Hair follicular keratinocyte (primary cell): ENCODE results near the gene RASIP1. TPM values are rescaled to one million over a fixed set of nuclear protein-coding genes. Genes with fewer than 3 reads are reported as not detected.

Experiments
- total RNA-seq: library from RNA; depleted of rRNA; stranded (reverse); fragments of >200 nt; gene quantifications from 2 replicates; pipeline ENCODE4 v1.2.3, GENCODE V29; 2015

Gene RASIP1, protein sequence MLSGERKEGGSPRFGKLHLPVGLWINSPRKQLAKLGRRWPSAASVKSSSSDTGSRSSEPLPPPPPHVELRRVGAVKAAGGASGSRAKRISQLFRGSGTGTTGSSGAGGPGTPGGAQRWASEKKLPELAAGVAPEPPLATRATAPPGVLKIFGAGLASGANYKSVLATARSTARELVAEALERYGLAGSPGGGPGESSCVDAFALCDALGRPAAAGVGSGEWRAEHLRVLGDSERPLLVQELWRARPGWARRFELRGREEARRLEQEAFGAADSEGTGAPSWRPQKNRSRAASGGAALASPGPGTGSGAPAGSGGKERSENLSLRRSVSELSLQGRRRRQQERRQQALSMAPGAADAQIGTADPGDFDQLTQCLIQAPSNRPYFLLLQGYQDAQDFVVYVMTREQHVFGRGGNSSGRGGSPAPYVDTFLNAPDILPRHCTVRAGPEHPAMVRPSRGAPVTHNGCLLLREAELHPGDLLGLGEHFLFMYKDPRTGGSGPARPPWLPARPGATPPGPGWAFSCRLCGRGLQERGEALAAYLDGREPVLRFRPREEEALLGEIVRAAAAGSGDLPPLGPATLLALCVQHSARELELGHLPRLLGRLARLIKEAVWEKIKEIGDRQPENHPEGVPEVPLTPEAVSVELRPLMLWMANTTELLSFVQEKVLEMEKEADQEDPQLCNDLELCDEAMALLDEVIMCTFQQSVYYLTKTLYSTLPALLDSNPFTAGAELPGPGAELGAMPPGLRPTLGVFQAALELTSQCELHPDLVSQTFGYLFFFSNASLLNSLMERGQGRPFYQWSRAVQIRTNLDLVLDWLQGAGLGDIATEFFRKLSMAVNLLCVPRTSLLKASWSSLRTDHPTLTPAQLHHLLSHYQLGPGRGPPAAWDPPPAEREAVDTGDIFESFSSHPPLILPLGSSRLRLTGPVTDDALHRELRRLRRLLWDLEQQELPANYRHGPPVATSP
- total RNA-seq = 17.6 and 25.1 TPM in 2 replicates

DNA sequence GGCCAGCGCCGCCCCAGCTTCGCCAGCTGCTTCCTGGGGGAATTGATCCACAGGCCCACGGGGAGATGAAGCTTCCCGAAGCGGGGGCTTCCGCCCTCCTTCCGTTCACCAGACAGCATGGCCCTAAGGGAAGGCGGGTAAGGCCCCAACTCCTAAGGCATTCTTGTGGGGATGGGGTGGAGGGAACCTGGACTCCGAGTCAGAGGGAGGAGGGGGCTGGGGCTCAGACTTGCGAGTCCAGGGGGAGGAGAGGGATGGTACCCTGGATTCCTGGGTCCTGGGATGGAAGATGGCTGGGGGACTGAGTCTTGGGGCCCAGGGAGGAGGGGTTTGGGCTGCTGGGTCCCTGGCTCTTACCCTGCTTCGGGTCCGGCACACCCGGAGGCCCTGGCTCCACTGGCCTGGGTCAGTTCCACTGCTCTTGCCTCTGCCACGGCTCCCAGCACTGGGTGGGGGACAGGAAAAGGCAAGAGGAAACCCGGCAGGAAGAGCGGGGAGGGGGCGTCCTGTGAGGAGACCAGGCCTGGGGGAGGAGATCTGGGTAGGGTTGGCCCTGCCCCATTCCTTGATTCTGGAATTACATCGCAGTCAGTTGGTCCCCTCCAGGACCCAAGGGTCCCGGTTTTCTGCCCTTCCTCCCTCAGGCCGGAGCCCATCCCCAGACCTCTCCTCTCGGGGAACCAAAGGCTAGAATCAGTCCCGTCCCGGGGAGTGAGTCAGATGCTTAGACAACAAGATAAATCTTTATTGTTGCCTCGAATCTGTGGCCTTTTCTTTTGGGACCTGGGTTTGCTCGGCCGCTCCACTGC lies at the start of gene RASIP1:
TSS of gene RASIP1 (minus strand) at position 447 of the 809 bp plus-strand sequence. CDS start at position 119, 328 bp downstream.

DNA sequence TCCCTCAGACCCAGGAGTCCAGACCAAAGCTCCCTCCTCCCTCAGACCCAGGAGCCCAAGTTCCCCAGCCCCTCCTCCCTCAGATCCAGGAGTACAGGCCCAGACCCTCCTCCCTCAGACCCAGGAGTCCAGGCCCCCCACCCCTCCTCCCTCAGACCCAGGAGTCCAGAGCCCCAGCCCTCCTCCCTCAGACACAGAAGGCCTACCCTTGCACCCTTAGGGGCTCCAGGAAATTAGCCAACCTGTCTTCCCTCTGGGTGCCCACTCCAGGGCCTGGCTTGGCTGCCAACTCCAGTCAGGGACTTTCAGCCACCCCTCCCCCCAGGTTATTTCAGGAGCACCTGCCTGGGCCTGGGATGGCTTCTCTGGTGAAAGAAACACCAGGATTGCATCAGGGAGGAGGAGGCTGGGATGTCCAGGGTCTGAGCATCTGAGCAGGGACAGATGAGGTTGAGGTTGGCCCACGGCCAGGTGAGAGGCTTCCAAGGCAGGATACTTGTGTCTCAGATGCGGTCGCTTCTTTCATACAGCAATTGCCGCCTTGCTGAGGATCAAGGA lies 14.8 kb upstream of the RASIP1 start, which contains the start of gene FGF21:
TSS of gene FGF21 (plus strand) at position 441 of the 558 bp plus-strand sequence. CDS start 713 bp downstream, outside the sequence.

DNA sequence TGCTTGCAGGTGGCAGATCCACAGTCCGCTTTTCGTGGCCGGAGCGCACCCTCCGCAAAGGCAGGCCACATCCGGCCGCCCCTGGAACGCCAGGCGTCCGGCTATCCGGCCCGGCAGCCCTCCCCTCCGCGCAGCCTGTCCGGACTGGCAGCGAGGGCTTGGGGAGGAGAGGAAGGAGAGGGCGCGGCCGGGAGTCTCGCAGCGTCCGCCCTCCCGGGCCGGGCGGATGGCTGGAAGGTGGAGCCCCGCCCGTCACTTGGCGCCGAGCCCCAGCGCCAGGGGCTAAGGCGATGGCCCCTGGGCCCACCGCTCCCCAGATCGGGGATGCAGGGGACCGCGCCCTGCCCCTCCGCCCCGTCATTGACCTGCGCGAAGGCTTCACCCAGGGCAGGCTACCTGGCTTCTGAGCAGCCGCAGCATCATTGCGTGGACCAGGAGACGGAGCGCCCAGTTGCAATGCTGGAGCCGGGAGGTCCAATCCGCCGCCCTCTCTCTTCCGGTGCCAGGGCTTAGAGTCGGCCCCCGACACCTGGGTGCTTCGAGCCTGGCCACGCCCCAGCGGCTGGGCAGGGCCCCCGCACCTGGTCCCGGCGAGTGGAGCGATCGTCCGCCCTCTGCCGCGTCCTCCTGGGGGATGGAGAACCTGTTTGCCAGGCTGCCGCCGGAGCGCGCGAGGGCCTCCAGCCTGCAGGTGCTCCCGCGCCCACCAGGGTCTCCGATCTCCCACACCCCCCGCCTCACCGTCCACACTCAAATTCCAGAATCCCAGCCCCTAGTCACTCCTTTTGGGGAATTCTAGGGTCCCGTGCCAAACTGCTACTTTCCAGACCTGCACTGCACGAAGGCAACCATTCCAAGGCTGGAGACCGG lies 12.3 kb upstream of the RASIP1 start, which contains the start of gene FUT1:
TSS of gene FUT1 (minus strand) at position 146 of the 870 bp plus-strand sequence. CDS start 1,360 bp downstream, outside the sequence.

DNA sequence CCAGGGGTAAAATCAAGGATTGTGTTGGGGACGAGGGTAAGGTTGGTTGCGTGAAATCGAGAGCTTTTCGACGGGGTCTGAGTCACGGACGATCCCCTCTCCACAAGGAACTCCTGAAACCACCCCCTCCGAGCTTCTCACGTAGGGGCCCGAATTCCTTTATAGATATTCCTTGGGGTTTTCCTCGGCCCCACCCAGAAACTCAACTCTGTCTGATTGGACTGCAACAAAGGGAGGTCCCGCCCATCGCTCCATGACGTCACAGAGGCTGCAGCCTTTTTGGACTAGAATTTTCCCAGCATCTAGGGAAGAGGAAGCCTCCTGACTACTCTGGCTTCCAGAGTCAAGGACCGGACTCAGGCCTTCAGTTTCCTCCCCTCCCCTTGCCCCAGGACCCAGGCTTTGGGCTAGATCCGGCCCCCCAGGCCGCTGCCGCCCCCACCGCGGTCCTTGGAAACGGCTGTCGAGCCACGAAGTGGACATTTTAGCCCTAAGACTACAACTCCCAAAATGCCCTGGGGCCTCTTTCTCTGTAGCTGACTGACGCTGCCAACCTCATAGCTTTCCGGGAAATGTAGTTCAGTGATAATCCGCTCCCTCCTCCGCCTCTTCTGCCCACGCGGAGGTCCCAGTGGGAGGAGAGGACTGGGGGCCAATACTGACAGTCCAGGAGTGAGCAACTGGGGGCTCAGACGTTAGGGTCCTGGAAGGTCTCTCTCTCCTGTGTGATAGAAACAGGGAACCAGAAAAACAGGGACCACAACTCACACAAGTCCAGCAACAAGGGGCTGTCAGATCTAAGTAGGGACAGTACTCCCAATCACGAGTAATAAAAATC lies 6.5 kb upstream of the RASIP1 start, which contains the start of gene IZUMO1:
TSS of gene IZUMO1 (minus strand) at position 172 of the 838 bp plus-strand sequence. CDS start 1,050 bp downstream, outside the sequence.

DNA sequence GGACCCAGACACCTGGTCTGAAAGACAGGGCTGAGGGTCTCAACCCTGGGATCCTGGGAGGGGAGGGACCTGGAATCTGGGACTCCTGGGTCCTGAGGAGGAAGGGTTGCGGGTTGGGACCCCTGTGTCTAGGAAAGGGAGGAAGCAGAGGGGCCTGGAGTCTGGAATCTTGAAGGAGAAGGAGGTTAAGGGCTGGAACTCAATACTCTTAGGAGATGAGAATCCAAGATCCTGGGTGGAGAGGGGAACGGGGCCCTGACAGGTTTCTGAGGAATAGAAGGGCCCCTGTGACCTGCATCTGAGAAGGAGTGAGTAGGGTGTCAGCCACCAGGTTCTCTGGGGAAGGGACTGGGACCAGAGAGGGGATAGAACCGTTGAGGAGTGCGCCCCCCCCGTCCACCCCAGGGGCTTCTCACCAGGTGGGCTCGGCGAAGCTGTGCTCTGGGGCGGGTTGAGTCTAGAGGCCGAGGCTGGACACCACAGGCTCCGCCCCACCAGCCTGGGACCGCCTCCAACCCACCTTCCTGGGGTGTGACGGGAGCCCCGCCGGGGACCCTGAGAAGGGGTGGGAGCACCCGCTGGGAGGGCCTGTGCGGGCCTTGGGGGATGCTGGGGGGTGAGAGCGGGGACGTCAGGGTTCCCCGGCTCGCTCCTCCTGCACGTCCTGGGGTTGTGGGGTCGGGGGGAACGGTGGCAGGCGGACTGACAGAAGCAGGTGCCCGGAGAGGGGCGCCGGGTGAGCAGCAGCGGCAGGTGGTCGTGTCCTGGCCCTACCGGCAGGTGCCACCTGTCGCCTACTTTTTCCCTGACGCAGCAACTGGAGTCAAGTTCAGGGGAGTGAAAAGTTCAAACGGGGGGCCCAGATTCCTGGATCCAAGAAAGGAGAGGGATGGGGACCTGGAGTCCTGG lies 20.9 kb downstream of the RASIP1 start, which contains the start of gene MAMSTR:
TSS of gene MAMSTR (minus strand) at position 463 of the 909 bp plus-strand sequence. CDS start 694 bp downstream, outside the sequence.

DNA sequence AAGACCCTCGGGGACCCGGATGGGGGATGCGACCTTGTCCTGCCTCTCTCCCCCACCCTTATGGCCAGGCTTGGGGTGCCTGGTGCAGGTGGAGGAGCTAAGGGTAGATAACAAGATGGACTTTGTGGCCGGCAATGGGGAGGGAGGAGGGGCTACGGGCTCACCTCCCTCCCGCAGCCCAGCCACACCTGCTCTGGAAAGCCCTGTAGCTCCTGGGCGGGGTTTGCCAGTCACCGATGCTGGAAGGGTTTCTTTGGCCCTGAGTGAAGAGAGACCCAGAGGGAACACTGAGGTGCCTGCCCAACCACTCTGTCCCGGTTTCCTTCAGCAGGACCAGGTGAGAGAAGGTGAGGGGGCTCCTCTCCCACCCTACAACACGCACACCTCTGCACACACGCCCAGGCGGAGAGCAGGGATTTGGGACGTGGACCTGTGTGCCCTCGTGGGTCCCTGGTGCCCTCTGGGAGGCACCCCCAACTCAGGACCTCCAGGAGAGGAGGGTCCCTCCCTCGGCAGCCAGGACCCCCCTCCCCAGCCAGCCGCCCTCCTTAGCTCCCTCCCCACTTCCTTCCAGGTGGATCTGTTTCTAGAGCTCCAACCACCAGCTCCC lies 44.6 kb downstream of the RASIP1 start, which contains the start of gene FUT2:
TSS of gene FUT2 (plus strand) at position 229 of the 610 bp plus-strand sequence. CDS start 6,986 bp downstream, outside the sequence.

DNA sequence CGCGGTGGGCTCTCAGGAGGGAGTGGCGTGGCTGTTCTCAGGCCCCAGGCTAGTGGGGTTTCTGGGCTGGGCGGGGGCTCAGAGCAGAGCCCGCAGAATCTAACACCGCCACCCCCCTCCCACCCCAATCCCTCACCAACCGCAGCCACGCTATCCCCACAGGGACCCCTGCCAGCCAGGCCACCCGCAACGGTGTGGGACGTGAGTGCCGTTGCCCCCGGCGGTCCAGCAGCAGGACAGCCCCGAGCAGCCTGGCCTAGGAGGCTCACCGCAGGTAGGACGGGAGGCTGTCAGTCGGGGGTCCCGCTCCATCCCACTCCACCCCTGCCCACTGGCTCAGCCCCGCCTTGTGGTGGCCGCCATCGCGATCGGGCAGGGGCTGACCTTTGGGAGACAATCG lies 67.4 kb downstream of the RASIP1 start, which contains the start of gene NTN5:
TSS of gene NTN5 (minus strand) at position 24 of the 400 bp plus-strand sequence. CDS start 2,031 bp downstream, outside the sequence.

Other genes starting within 250 kb of the RASIP1 start
- 2.8 and 3.7 TPM in 2 replicates for gene LMTK3, start 228.8 kb downstream of the RASIP1 start, total RNA-seq
- 1.5 and 1.6 TPM in 2 replicates for gene SULT2B1, start 188.4 kb downstream of the RASIP1 start, total RNA-seq
- gene SPACA4, start 133.9 kb downstream of the RASIP1 start, total RNA-seq = not detected in 2 replicates
- 0.08 and 0.23 TPM in 2 replicates for gene FAM83E, start 125.5 kb downstream of the RASIP1 start, total RNA-seq
- 2,779 and 2,974 TPM in 2 replicates for gene RPL18, start 121.4 kb downstream of the RASIP1 start, total RNA-seq
- gene SPHK2, start 121.1 kb downstream of the RASIP1 start, total RNA-seq = 8.7 and 10.3 TPM in 2 replicates
- 3.0 and 10.3 TPM in 2 replicates for gene DBP, start 103.2 kb downstream of the RASIP1 start, total RNA-seq
- 1.2 and 1.6 TPM in 2 replicates for gene CA11, start 94.4 kb downstream of the RASIP1 start, total RNA-seq
- not detected in 2 replicates for gene NTN5, start 67.6 kb downstream of the RASIP1 start, total RNA-seq
- 1.4 and 4.8 TPM in 2 replicates for gene FUT2, start 44.6 kb downstream of the RASIP1 start, total RNA-seq
- 0.39 and 0.72 TPM in 2 replicates for gene MAMSTR, start 20.9 kb downstream of the RASIP1 start, total RNA-seq
- 0.04 and 0.23 TPM in 2 replicates for gene IZUMO1, start 6.3 kb upstream of the RASIP1 start, total RNA-seq
- 7.3 and 11.6 TPM in 2 replicates for gene FUT1, start 12.0 kb upstream of the RASIP1 start, total RNA-seq
- not detected in 2 replicates for gene FGF21, start 14.9 kb upstream of the RASIP1 start, total RNA-seq
- gene BCAT2, start 70.4 kb upstream of the RASIP1 start, total RNA-seq = 63.9 and 77.8 TPM in 2 replicates
- gene HSD17B14, start 95.9 kb upstream of the RASIP1 start, total RNA-seq = 0.23 and 1.2 TPM in 2 replicates
- 7.4 and 11.0 TPM in 2 replicates for gene PLEKHA4, start 128.0 kb upstream of the RASIP1 start, total RNA-seq
- 22.4 and 61.8 TPM in 2 replicates for gene PPP1R15A, start 131.8 kb upstream of the RASIP1 start, total RNA-seq
- gene TULP2, start 158.1 kb upstream of the RASIP1 start, total RNA-seq = not detected in 2 replicates
- gene NUCB1, start 159.7 kb upstream of the RASIP1 start, total RNA-seq = 214 and 343 TPM in 2 replicates
- gene DHDH, start 193.1 kb upstream of the RASIP1 start, total RNA-seq = 0.11 and 1.2 TPM in 2 replicates
- gene BAX, start 214.3 kb upstream of the RASIP1 start, total RNA-seq = 92.1 and 106 TPM in 2 replicates
- gene FTL, start 224.7 kb upstream of the RASIP1 start, total RNA-seq = 713 and 910 TPM in 2 replicates